Keratinocyte (primary cell): ENCODE results near the gene GOLM1. TPM values are rescaled to one million over a fixed set of nuclear protein-coding genes. Genes with fewer than 3 reads are reported as not detected.

Source experiments
- DNase-seq: peaks from one replicate; pipeline ENCODE4 v3.0.0-alpha.2; 2011; ENCODE audit warnings: low read depth, missing footprints, low spot score
- FAIRE-seq: peaks from 2 replicates; lab custom pipeline; 2011; peaks lifted over from hg19 to GRCh38; lab: Jason Lieb, UNC
- H2AFZ ChIP-seq: 2 replicates; pipeline ENCODE4 v1.6.0; 2012; ENCODE audit warnings: low read length, control low read depth, inconsistent platforms; ENCODE audit not compliant: control insufficient read depth
- H3K27ac ChIP-seq: 2 replicates; pipeline ENCODE4 v1.5.1; 2011; ENCODE audit warnings: low read length; ENCODE audit not compliant: control insufficient read depth, insufficient read depth
- H3K27me3 ChIP-seq: 3 replicates; pipeline ENCODE4 v1.6.0; 2011; ENCODE audit warnings: low read length; ENCODE audit not compliant: control insufficient read depth, insufficient read depth; ENCODE audit errors: extremely low read depth
- H3K36me3 ChIP-seq, 2 experiments: 2 replicates in 1 of 2; 3 replicates in 1 of 2; pipeline ENCODE4 v1.5.1; 2011; ENCODE audit warnings: low read length in 2 of 2, mild to moderate bottlenecking in 1 of 2; ENCODE audit not compliant: control insufficient read depth in 2 of 2, insufficient read depth in 2 of 2; ENCODE audit errors: extremely low read depth in 1 of 2
- H3K4me1 ChIP-seq: 3 replicates; pipeline ENCODE4 v1.5.1; 2011; ENCODE audit warnings: low read length; ENCODE audit not compliant: control insufficient read depth, insufficient read depth; ENCODE audit errors: extremely low read depth
- H3K4me2 ChIP-seq: 3 replicates; pipeline ENCODE4 v1.6.0; 2011; ENCODE audit warnings: low read depth, low read length; ENCODE audit not compliant: control insufficient read depth, insufficient read depth; ENCODE audit errors: extremely low read depth
- H3K4me3 ChIP-seq, 3 experiments: fragments of 200-600 bp in 1 of 3; sonication (generic) in 1 of 3; 2 replicates in 2 of 3; 3 replicates in 1 of 3; pipeline ENCODE4 v1.5.1; 2011 to 2016; ENCODE audit warnings: low read length in 3 of 3, mild to moderate bottlenecking in 3 of 3, control low read depth in 2 of 3, inconsistent platforms in 1 of 3, low read depth in 1 of 3, mixed read lengths in 1 of 3, mixed run types in 1 of 3, moderate library complexity in 1 of 3; ENCODE audit not compliant: control insufficient read depth in 2 of 3, insufficient read depth in 2 of 3; ENCODE audit errors: extremely low read depth in 1 of 3
- H3K79me2 ChIP-seq: 2 replicates; pipeline ENCODE4 v1.6.0; 2012; ENCODE audit warnings: low read length; ENCODE audit not compliant: control insufficient read depth, insufficient read depth
- H3K9ac ChIP-seq: 3 replicates; pipeline ENCODE4 v1.6.0; 2011; ENCODE audit warnings: low read length; ENCODE audit not compliant: control insufficient read depth, insufficient read depth; ENCODE audit errors: extremely low read depth
- H3K9me1 ChIP-seq: 3 replicates; pipeline ENCODE4 v1.6.0; 2011; ENCODE audit warnings: low read length; ENCODE audit not compliant: control insufficient read depth, insufficient read depth; ENCODE audit errors: extremely low read depth
- H3K9me3 ChIP-seq: 2 replicates; pipeline ENCODE4 v1.5.1; 2012; ENCODE audit warnings: low read depth, low read length; ENCODE audit not compliant: control insufficient read depth
- H4K20me1 ChIP-seq: 3 replicates; pipeline ENCODE4 v1.6.0; 2011; ENCODE audit warnings: low read length; ENCODE audit not compliant: control insufficient read depth, insufficient read depth; ENCODE audit errors: extremely low read depth
- EZH2 ChIP-seq: IDR thresholded peaks from one replicate; pipeline ENCODE4 v1.6.1; 2012; ENCODE audit warnings: inconsistent platforms, mild to moderate bottlenecking, low read length, moderate library complexity
- dilution Hi-C: fragments of 300-500 bp; cut with MboI; formaldehyde crosslinking; loops from one replicate; pipeline ENCODE4 v1.7.0; 2020; ENCODE audit warnings: low sequenced_read_pairs; ENCODE audit not compliant: extremely low pct_ligation_motif_present
- polyA plus RNA-seq, 5 experiments: library from polyadenylated mRNA; depleted of rRNA in 3 of 5; stranded (reverse) in 3 of 5; stranded (forward) in 1 of 5; unstranded in 1 of 5; fragments of >200 nt; gene quantifications; 1 replicate in 1 of 5; 2 replicates in 3 of 5; 3 replicates in 1 of 5; pipeline versions ENCODE4 v1.2.1 to v1.2.3, GENCODE V29; 2011 to 2012; ENCODE audit warnings: missing spikeins in 2 of 5, low read depth in 1 of 5, low replicate concordance in 1 of 5
- TF ChIP-seq, protein P1 (sequence below), 3 experiments: IDR thresholded peaks in 1 of 3; conservative IDR thresholded peaks in 1 of 3; optimal IDR thresholded peaks in 1 of 3; 2 replicates in 2 of 3; 3 replicates in 1 of 3; pipeline versions ENCODE3 to v1.5.1; 2011; ENCODE audit warnings: low read length in 3 of 3, mild to moderate bottlenecking in 3 of 3, moderate library complexity in 2 of 3, control low read depth in 1 of 3, inconsistent platforms in 1 of 3; ENCODE audit not compliant: insufficient read depth in 2 of 3; ENCODE audit errors: extremely low read depth in 1 of 3

The GOLM1 gene
- polyA plus RNA-seq, 1 donor (not counting 4 experiments of a cell fraction or from before 2014, with no cell fraction given): 17.3 TPM

DNA sequence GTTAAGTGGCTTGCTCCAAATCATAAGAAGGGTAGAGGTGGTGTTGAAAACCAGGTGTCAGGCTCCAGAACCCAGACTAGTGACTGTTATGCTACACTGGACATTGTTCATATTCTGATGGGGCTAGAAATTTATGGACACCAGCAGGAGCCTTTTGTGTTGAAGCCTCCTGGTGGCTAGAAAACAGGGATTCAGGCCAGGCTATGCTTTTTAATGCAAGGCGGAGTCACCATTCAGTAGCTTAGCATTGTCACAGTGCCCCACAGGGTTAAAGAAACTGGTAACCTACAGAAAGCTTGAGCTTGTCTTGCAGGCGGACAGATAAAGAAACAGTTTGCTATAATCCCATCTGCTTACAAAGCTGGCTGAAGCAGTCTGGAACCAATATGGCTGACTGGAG, 23.0 kb upstream of the GOLM1 start:
- H3K9me3 ChIP-seq: no peaks in the 10 kb centered on the region
- no peaks in the 10 kb centered on the region for H3K36me3 ChIP-seq
- no peak for FAIRE-seq
- H3K4me2 ChIP-seq: no peak overlapping the region
- H3K9ac ChIP-seq: no peak overlapping the region
- no peak for TF ChIP-seq EZH2
- TF ChIP-seq, protein P1, sequence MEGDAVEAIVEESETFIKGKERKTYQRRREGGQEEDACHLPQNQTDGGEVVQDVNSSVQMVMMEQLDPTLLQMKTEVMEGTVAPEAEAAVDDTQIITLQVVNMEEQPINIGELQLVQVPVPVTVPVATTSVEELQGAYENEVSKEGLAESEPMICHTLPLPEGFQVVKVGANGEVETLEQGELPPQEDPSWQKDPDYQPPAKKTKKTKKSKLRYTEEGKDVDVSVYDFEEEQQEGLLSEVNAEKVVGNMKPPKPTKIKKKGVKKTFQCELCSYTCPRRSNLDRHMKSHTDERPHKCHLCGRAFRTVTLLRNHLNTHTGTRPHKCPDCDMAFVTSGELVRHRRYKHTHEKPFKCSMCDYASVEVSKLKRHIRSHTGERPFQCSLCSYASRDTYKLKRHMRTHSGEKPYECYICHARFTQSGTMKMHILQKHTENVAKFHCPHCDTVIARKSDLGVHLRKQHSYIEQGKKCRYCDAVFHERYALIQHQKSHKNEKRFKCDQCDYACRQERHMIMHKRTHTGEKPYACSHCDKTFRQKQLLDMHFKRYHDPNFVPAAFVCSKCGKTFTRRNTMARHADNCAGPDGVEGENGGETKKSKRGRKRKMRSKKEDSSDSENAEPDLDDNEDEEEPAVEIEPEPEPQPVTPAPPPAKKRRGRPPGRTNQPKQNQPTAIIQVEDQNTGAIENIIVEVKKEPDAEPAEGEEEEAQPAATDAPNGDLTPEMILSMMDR (optimal IDR thresholded peaks at IDR 0.05 in 1 of 3, IDR thresholded peaks at IDR 0.05 in 1 of 3, conservative IDR thresholded peaks at IDR 0.05 in 1 of 3; ENCODE audit: extremely low read depth in 1 of 3, insufficient read depth in 2 of 3, low read length in 3 of 3): peak in 1 of 3 experiments; percentile 16
- no peaks in the 10 kb centered on the region for H4K20me1 ChIP-seq
- H3K9me1 ChIP-seq: no peaks in the 10 kb centered on the region
- no peak overlapping the region for H3K27ac ChIP-seq
- DNase-seq: no peak
- no peaks in the 10 kb centered on the region for H3K79me2 ChIP-seq
- H3K4me1 ChIP-seq: peaks cover 6% of the 10 kb centered on the region
- dilution Hi-C loops: no loop called here
- H3K4me3 ChIP-seq: no peak overlapping the region
- H3K27me3 ChIP-seq: no peaks in the 10 kb centered on the region
- H2AFZ ChIP-seq: no peak overlapping the region

DNA sequence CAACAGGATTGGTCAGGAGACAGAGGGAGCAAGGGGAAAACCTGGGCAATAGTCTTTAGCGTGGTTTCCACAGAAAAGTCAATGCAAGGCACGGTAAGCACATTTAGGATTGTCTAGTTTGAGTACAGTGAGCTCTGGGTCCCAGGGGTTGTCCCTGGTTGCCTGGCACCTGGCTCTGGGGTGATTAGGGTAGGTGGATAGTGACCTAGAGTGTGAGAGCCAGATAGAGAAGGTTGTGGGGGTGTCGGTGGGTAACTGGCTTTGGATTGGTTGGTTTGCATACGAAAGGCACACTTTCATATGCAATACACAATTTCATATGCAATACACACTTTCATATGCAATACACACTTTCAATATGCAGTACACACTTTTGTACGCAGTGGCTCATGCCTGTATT, 20.1 kb upstream of the GOLM1 start:
- Histone ChIP-seq H3K79me2 (no peaks in the 10 kb centered on the region), H3K4me3 (no peak overlapping the region), H3K36me3 (no peaks in the 10 kb centered on the region), H3K9me3 (no peaks in the 10 kb centered on the region), H3K4me1 (no peaks in the 10 kb centered on the region), H3K4me2 (no peak overlapping the region), H4K20me1 (no peaks in the 10 kb centered on the region), H3K9ac (no peak overlapping the region), H3K27me3 (no peaks in the 10 kb centered on the region), H2AFZ (no peak overlapping the region), H3K27ac (no peak overlapping the region), H3K9me1 (no peaks in the 10 kb centered on the region)
- dilution Hi-C loops: no loop called here
- no peak for FAIRE-seq
- TF ChIP-seq, protein P1 (optimal IDR thresholded peaks at IDR 0.05 in 1 of 3, IDR thresholded peaks at IDR 0.05 in 1 of 3, conservative IDR thresholded peaks at IDR 0.05 in 1 of 3; ENCODE audit: extremely low read depth in 1 of 3, insufficient read depth in 2 of 3, low read length in 3 of 3): no peak
- TF ChIP-seq EZH2: no peak
- DNase-seq: no peak
